Skeletal muscle cell (primary cell): ENCODE measurements around the gene TMC2.

ENCODE experiments used
- DNase-seq: peaks from one replicate; pipeline ENCODE4 v3.0.0-alpha.2; 2010; ENCODE audit warnings: low read depth
- H3K4me3 ChIP-seq: 2 replicates; pipeline ENCODE4 v1.5.1; 2011; ENCODE audit warnings: low read depth, mild to moderate bottlenecking, control low read depth, low read length, moderate library complexity

The TMC2 gene

DNA sequence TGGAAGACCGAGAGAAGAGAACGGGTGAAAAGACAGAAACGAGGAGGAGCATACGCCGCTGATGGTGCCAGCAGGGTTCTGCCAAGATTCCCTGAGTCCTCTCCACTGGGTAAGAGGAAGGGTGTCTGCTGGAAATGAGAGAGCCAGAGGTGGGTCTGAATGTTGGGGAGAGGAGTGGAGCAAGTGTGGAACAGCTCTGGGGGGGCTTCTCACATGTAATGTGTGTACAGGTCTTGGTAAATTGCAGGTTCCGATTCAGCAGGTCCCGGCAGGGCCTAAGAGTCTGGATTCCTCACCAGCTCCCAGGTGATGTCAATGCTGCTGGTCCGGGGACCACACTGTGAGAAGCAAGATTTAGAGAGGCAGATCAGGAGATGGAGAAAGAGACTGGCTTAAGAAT lies 154.8 kb downstream of the TMC2 start:
- no peak for DNase-seq

More for the DNA sequence above, 154.8 kb downstream of the TMC2 start:
- no peak overlapping the region for H3K4me3 ChIP-seq
